Upper lobe of right lung (tissue), 1 donor: ENCODE measurements around the gene ZNF787. TPM values are rescaled to one million over a fixed set of nuclear protein-coding genes. Genes with fewer than 3 reads are reported as not detected.

Experiments
- ATAC-seq: fragments of 200-7000 bp; cut with Tn5 transposase; one replicate; pipeline ENCODE4 v1.9.1; 2020; ENCODE audit warnings: mild to moderate bottlenecking, moderate library complexity
- DNase-seq: peaks from one replicate; pipeline ENCODE4 v3.0.0-alpha.2; 2020
- H3K27ac ChIP-seq: fragments of 200-600 bp; one replicate; pipeline ENCODE4 v1.8.0; 2022
- H3K27me3 ChIP-seq: fragments of 200-600 bp; one replicate; pipeline ENCODE4 v1.8.0; 2022; ENCODE audit warnings: mild to moderate bottlenecking
- H3K36me3 ChIP-seq: fragments of 200-600 bp; one replicate; pipeline ENCODE4 v1.8.0; 2022
- H3K4me1 ChIP-seq: fragments of 200-600 bp; one replicate; pipeline ENCODE4 v1.8.0; 2022
- H3K4me3 ChIP-seq: fragments of 200-600 bp; one replicate; pipeline ENCODE4 v1.8.0; 2022; ENCODE audit warnings: mild to moderate bottlenecking
- H3K9me3 ChIP-seq: fragments of 200-600 bp; one replicate; pipeline ENCODE4 v1.8.0; 2022
- intact Hi-C: fragments of 100-400 bp; cut with DNase I; formaldehyde crosslinking; loops from one replicate; pipeline ENCODE4 v1.11.0; 2022
- total RNA-seq: library from RNA; stranded (reverse); fragmentation: NEBNext Ultra II Directional; extraction: Animal tissue kit (Norgen Biotek cat#: 25700); gene quantifications from one replicate; pipeline ENCODE4 v1.2.1, GENCODE V29; 2021
- TF ChIP-seq, protein P1 (sequence below): fragments of 200-600 bp; IDR thresholded peaks from one replicate; pipeline ENCODE4 v1.8.0; 2022; ENCODE audit warnings: antibody characterized with exemption
- donor health status: DM: no; HTN: yes; CAD: no; lungs with severe emphysema.

ZNF787 gene
- total RNA-seq, 1 donor from 2014 or later: 40.7 TPM

DNA sequence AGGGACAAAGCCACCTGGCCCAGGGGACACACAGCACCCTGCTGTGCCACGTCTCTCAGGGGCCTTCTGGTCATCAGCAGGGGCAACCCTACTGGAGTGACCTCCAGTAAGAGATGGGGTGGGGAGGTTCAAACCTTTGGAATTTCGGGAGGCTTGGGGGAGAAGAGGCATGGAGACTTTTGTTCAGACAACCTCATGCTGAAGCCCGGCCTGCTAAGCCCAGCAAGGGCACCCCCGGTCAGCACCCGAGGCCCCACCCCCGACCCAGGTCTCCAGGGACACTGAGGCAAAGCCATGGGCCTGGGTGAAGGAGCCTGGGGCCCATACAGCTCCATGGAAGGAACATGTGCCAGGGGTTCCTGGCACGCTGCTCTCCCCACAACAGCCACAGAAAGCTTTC, 23.3 kb downstream of the ZNF787 start:
- Histone ChIP-seq H3K36me3 (peaks cover 23% of the 10 kb centered on the region), H3K4me1 (no peaks in the 10 kb centered on the region), H3K27me3 (no peaks in the 10 kb centered on the region), H3K9me3 (no peaks in the 10 kb centered on the region), H3K4me3 (no peak overlapping the region), H3K27ac (no peak overlapping the region)
- TF ChIP-seq, protein P1, sequence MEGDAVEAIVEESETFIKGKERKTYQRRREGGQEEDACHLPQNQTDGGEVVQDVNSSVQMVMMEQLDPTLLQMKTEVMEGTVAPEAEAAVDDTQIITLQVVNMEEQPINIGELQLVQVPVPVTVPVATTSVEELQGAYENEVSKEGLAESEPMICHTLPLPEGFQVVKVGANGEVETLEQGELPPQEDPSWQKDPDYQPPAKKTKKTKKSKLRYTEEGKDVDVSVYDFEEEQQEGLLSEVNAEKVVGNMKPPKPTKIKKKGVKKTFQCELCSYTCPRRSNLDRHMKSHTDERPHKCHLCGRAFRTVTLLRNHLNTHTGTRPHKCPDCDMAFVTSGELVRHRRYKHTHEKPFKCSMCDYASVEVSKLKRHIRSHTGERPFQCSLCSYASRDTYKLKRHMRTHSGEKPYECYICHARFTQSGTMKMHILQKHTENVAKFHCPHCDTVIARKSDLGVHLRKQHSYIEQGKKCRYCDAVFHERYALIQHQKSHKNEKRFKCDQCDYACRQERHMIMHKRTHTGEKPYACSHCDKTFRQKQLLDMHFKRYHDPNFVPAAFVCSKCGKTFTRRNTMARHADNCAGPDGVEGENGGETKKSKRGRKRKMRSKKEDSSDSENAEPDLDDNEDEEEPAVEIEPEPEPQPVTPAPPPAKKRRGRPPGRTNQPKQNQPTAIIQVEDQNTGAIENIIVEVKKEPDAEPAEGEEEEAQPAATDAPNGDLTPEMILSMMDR: no peak
- ATAC-seq (no peak), DNase-seq (no peak)
- intact Hi-C loops: no loop called here

DNA sequence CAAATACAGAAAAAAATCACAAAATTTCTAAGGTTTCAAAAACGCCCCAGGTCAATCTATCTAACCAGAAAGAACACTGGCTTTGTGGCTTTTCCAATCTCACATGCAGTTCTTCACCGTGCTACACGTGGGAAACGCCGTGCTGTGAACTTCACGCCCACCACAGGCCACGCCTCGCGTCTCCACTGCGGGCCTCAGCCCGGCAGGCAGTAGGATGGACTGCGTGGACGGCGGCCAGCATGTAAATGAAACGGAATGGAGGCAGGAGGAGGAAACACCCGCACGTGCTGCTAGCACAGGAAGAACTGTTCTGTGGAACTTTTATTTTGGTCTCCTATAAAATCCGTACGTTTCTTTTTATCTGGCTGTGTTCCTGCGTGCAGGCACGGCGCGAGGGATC, 23.8 kb downstream of the ZNF787 start:
- ATAC-seq (no peak), DNase-seq (no peak)
- Histone ChIP-seq H3K4me3 (no peak overlapping the region), H3K27me3 (no peaks in the 10 kb centered on the region), H3K27ac (no peak overlapping the region), H3K9me3 (no peaks in the 10 kb centered on the region), H3K36me3 (peaks cover 22% of the 10 kb centered on the region), H3K4me1 (no peaks in the 10 kb centered on the region)
- TF ChIP-seq, protein P1: no peak
- intact Hi-C loops: no loop called here

DNA sequence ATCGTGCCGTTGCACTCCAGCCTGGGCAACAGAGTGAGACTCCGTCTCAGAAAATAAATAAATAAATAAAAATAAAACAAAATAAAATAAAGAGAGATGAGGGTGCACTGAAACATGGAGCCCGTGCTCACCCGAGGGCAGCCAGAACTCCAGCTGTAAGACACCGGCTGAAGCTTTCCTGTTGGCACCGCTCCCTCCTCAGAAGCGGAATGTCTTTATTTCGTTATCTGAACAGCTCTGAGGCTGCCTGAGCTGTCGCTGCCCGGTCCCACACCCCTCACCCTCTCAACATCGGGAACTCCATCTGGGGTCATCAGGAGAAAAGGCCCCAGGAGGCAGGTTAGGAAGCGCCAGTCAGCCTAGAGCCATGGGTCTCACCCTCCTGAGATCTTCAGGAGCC, 24.4 kb downstream of the ZNF787 start:
- H3K9me3 ChIP-seq: no peaks in the 10 kb centered on the region
- intact Hi-C loops: no loop called here
- no peak for ATAC-seq
- no peak overlapping the region for H3K27ac ChIP-seq
- no peaks in the 10 kb centered on the region for H3K27me3 ChIP-seq
- peaks cover 16% of the 10 kb centered on the region for H3K36me3 ChIP-seq
- DNase-seq: no peak
- H3K4me1 ChIP-seq: no peaks in the 10 kb centered on the region
- no peak overlapping the region for H3K4me3 ChIP-seq
- TF ChIP-seq, protein P1: no peak

DNA sequence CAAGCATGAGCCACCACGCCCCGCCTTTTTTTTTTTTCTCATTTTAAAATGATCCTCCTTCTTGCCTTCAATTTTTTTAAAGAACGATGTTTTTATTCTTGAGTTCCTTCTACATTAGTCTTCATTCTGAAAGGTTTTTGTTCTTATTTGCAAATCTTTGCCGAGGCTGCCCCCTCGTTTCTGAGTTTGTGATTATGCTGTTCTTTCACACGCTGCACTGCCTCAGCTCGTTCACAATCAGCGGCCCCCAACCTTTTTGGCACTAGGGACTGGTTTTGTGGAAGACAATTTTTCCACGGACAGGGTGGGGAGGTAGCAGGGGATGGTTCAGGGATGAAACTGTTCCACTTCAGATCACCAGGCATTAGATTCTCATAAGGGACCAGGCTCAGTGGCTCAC, 26.6 kb downstream of the ZNF787 start:
- ATAC-seq (no peak), DNase-seq (no peak)
- Histone ChIP-seq H3K27ac (no peak overlapping the region), H3K9me3 (no peaks in the 10 kb centered on the region), H3K4me1 (peaks cover 9% of the 10 kb centered on the region), H3K36me3 (peaks cover 9% of the 10 kb centered on the region), H3K4me3 (no peak overlapping the region), H3K27me3 (no peaks in the 10 kb centered on the region)
- intact Hi-C loops: no loop called here
- TF ChIP-seq, protein P1: no peak

DNA sequence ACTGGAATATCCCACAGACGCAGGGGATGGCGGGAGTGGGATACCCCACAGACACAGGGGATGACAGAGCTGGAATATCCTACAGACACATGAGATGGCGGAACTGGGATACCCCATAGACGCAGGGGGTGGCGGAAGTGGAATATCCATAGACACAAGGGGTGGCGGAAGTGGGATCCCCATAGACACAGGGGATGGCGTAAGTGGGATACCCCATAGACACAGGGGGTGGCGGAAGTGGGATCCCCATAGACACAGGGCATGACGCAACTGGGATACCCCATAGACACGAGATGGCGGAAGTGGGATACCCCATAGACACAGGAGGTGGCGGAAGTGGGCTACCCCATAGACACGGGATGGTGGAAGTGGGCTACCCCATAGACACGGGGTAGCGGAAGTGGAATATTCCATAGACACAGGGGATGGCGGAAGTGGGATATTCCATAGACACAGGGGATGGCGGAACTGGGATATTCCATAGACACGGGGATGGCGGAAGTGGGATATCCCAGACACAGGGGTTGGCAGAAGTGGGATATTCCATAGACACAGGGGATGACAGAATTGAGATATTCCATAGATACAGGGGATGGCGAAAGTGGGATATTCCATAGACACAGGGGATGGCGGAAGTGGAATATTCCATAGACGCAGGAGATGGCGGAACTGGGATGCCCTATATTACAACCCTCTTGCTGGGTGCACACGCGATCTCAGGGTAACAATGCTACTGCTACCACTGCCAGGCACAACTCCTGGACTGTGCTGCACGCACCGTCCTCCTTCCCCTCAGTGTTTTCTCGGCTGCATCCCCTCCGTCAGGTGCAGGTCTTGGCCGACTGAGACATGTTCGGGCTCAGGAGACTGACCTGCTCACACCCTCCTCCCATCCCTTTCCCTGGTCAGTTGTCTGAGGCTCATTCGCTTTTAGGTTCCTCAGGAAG, 28.1 kb downstream of the ZNF787 start:
- TF ChIP-seq, protein P1: no peak
- DNase-seq (no peak), ATAC-seq (no peak)
- Histone ChIP-seq H3K4me3 (no peak overlapping the region), H3K27me3 (no peaks in the 10 kb centered on the region), H3K27ac (no peak overlapping the region), H3K9me3 (no peaks in the 10 kb centered on the region), H3K36me3 (peaks cover 16% of the 10 kb centered on the region), H3K4me1 (peaks cover 9% of the 10 kb centered on the region)
- intact Hi-C loops: no loop called here
